AG04449 (cell line): ENCODE measurements around the gene LATS2.
A peak's percentile ranks its signal among the peaks of the same experiment; 100 is the strongest.

Experiments used
- CTCF ChIA-PET: fragments of 350-600 bp; formaldehyde crosslinking; extraction: SDS; loops from one replicate; lab custom pipeline; 2021; ENCODE audit warnings: antibody characterized with exemption; lab: Yijun Ruan, JAX
- POLR2A ChIA-PET: fragments of 400-600, 350-600 bp; formaldehyde crosslinking; extraction: SDS; loops from one replicate; lab custom pipeline; 2020; ENCODE audit warnings: antibody characterized with exemption, inconsistent platforms; lab: Yijun Ruan, JAX
- DNase-seq: peaks from one replicate; pipeline ENCODE4 v3.0.0-alpha.2; 2010; ENCODE audit warnings: low read depth, low spot score
- H3K4me3 ChIP-seq: 2 replicates; pipeline ENCODE4 v1.5.1; 2011; ENCODE audit warnings: low read depth, mild to moderate bottlenecking, control low read depth, low read length
- TF ChIP-seq, protein P1 (sequence below): IDR thresholded peaks from one replicate; pipeline ENCODE4 v1.5.1; 2011; ENCODE audit warnings: mild to moderate bottlenecking, moderate library complexity, low read length, control low read depth, inconsistent platforms; ENCODE audit not compliant: insufficient read depth; ENCODE audit errors: missing control alignments

LATS2 gene

DNA sequence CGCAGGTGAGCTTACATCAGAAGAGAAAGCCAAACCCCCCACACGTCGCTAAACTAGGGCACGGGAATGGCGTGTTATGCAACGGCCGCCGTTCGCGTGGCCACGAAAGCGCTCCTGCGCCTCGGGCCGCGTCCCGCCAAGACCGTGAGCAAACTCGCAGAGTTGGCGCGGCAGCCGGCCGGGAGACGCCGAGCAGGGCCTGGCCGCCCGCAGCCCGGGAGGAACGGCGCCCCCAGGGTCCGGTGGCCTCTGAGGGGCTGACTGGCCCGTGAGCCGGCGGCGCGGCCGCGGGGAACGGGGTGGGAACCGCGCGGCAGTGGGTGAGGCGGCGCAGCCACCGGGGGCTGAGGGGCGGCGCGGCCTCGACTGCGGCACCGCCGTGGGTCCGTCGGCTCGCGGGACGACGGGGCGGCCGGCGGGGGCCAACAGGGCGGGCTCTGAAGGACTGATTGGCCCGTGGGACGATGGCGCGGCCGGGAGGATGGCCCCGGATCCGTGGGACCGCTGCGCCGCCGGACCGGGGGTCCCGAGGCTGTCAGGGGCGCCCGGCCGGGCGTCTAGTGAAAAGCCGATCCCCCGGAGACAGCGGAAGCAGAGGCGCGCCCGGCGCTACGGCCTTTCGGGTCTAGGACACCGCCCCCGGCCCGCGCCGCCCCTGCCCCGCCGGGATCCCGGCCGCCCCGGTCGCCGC is 903 bp downstream of the LATS2 start:
- no peak for DNase-seq
- TF ChIP-seq, protein P1, sequence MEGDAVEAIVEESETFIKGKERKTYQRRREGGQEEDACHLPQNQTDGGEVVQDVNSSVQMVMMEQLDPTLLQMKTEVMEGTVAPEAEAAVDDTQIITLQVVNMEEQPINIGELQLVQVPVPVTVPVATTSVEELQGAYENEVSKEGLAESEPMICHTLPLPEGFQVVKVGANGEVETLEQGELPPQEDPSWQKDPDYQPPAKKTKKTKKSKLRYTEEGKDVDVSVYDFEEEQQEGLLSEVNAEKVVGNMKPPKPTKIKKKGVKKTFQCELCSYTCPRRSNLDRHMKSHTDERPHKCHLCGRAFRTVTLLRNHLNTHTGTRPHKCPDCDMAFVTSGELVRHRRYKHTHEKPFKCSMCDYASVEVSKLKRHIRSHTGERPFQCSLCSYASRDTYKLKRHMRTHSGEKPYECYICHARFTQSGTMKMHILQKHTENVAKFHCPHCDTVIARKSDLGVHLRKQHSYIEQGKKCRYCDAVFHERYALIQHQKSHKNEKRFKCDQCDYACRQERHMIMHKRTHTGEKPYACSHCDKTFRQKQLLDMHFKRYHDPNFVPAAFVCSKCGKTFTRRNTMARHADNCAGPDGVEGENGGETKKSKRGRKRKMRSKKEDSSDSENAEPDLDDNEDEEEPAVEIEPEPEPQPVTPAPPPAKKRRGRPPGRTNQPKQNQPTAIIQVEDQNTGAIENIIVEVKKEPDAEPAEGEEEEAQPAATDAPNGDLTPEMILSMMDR = no peak
- H3K4me3 ChIP-seq = peak overlapping the region; percentile 76
- CTCF ChIA-PET = interaction anchor here (2.2 to 2.5 kb wide), 2 partner anchors 10 kb away, joined by 8 to 10 read pairs; no protein-coding TSS in a partner anchor
- POLR2A ChIA-PET = interaction anchor here (0.7 to 1.4 kb wide), 9 partner anchors 9 to 71 kb away, joined by 3 to 16 read pairs (median 5); no protein-coding TSS in a partner anchor

DNA sequence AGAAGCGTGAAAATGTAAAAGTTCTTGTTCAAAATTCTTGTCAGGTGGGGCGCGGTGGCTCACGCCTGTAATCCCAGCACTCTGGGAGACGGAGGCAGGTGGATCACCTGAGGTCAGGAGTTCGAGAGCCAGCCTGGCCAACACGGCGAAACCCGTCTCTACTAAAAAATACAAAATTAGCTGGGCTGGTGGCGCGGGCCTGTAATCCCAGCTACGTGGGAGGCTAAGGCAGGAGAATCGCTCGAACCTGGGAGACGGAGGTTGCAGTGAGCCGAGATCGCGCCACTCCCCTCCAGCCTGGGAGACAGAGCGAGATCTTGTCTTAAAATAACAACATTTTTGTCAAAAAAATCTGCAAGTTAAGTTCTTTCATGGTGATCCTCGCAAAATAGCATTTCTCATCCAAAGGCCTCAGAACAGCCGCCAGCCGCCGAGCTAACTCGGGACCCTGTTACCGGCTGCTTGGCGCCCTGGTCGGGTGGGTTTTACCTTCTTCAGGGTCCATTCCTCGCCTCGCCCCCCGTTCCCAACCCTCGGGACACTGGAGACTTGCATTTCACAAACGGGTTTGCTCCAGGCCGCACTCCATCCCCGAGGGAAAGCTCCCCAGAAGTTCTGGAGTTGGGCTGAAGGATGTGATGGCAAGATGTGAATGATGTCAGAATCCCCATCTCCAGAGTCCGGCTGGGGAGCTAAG is 1.6 kb downstream of the LATS2 start:
- peak overlapping the region; percentile 76 for H3K4me3 ChIP-seq
- TF ChIP-seq, protein P1 = no peak

DNA sequence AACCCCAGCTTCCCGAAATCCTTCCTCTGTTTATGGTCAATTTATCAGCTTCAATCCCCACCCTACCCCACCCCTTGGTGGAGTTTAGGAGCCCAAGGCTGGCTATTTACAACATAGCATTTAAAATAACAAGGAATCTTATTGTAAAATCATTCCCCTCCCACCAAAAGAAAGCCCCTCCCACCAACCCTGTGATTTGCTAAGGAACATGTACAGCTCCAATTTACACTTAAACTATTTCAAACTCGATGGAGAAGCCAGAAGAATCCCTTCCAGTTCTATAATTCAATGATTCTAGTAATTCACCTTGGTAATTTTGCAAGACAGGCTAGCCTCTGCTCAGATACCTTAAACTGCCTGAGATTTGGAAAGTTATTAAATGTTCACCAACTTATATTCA is 3.0 kb downstream of the LATS2 start:
- TF ChIP-seq, protein P1 = no peak
- peak overlapping the region; percentile 23 for H3K4me3 ChIP-seq
- DNase-seq = no peak
- POLR2A ChIA-PET = interaction anchor here (0.6 to 1.0 kb wide), 2 partner anchors 11 to 80 kb away, joined by 3 to 4 read pairs; no protein-coding TSS in a partner anchor
- CTCF ChIA-PET = interaction anchor here (1.0 to 2.5 kb wide), 3 partner anchors 9 to 77 kb away, joined by 3 to 10 read pairs (median 4); no protein-coding TSS in a partner anchor

More for the DNA sequence above, 1.6 kb downstream of the LATS2 start:
- ChIA-PET POLR2A (interaction anchor here (0.7 to 1.3 kb wide), 3 partner anchors 10 to 63 kb away, joined by 3 to 14 read pairs (median 5); no protein-coding TSS in a partner anchor), CTCF (interaction anchor here (2.5 kb wide), 1 partner anchor 10 kb away, joined by 10 read pairs; no protein-coding TSS in a partner anchor)
- DNase-seq = no peak

DNA sequence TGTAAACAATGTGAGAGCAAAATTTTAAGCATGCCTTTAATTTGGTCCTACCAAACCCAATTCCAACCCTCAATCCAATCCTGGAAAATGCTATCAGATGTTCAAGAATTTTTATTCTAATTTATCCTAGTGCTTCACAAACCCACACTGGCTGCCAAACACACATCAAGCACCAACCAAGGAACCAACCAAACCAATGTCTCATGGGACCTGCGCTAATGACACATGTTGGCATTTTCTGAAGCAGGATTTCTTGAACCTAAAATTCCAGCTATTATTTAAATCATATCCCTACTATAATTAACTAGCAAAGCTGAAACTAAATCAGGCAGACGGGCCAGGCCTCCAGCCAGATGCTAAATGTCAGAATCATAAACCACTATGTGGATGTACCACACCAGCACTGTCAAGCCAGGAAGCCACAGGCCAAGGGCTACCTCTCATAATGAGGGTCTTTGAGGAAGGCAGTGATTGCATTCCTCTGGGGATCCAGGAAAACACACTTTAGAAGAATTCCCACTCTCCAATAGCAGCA is 5.8 kb downstream of the LATS2 start:
- POLR2A ChIA-PET = interaction anchor here (1.1 to 3.3 kb wide), 4 partner anchors 12 to 121 kb away, joined by 3 to 10 read pairs (median 4); partner anchors contain the start of genes MRPL57 and SKA3
- CTCF ChIA-PET = interaction anchor here (1.0 to 2.4 kb wide), 4 partner anchors 11 to 121 kb away, joined by 3 to 6 read pairs (median 5); partner anchors contain the start of genes MRPL57 and SKA3
- DNase-seq = no peak
- H3K4me3 ChIP-seq = 0 out of 2 replicates have a peak overlapping the region, but pooled peaks have one; percentile 4
- TF ChIP-seq, protein P1 = no peak

DNA sequence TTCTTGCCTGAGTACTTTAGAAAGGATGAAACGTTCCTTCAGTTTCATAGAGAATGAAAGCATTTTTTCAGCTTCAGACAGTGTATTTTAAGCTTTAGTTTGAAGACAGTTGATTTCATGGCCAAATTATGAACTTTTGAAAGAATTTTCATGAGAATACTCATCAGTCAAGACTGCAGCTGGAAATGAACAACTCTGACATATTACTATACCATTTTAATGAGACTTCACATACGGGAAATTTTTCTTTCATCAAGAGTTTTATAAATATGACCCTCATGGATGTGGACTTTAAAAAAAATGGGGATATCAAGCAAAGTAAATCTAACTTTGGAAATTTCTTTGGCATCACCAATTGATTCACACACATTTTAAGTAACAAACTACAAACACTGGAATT is 6.4 kb downstream of the LATS2 start:
- TF ChIP-seq, protein P1 = no peak
- CTCF ChIA-PET = interaction anchor here (1.5 to 2.4 kb wide), 2 partner anchors 10 to 78 kb away, joined by 5 to 6 read pairs; no protein-coding TSS in a partner anchor
- POLR2A ChIA-PET = interaction anchor here (1.1 to 3.3 kb wide), 4 partner anchors 11 to 121 kb away, joined by 3 to 10 read pairs (median 4); partner anchors contain the start of genes MRPL57 and SKA3

More for the DNA sequence above, 6.4 kb downstream of the LATS2 start:
- no peak for DNase-seq
- no peak overlapping the region for H3K4me3 ChIP-seq
